Right lobe of liver (tissue), 4 donors: ENCODE data around the gene KCNC3.

ENCODE experiments used
- POLR2A ChIP-seq: fragments of 450-650 bp; IDR thresholded peaks from one replicate; pipeline ENCODE4 v1.6.1; 2017; ENCODE audit warnings: antibody characterized with exemption, mild to moderate bottlenecking
- TF ChIP-seq, protein P1 (sequence below), 4 donors: fragments of 200-600 bp in 3 of 4; fragments of 450-650 bp in 1 of 4; IDR thresholded peaks; one replicate each; pipeline versions ENCODE4 v1.5.1 to v1.8.0; 2016 to 2022; ENCODE audit warnings: antibody characterized with exemption in 4 of 4, mild to moderate bottlenecking in 2 of 4
- donor health status: DM: no; HTN: no; CAD: no.
- donor health status: DM: no; HTN: no; CAD: no.
- donor health status: DM: no; HTN: yes; CAD: no.

DNA sequence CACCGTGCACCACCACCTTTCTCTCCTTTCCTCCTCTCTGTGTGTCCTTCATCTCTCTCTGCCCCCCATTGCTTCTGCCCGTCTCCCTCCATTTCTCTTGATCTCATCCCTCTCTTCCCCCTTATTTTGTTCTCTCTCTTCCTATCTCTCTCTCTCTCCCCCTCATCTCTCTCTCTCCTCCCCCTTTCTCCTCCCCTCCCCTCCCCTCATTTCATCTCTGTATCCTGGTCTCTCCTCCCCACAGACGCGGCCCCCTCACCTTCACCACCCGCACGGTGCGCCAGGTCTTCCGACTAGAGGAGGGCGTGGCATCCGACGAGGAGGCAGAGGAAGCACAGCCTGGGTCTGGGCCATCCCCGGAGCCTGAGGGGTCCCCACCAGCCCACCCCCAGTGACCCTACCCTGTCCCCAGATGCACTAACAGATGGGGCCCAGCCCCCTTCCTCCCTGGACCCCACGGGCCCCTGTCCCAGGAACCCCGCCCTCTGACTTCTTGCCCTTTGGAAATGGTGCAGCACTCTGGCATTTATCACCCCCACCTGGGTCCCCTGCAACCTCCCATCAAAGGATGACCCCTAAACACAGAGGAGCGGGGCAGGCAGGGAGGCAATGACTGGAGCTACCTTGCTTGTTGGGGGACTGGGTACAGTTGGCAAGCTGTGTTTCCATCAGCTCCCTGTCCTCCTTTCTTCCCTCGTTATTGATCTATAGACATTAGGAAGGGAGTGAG is 19.6 kb downstream of the KCNC3 start:
- TF ChIP-seq, protein P1, sequence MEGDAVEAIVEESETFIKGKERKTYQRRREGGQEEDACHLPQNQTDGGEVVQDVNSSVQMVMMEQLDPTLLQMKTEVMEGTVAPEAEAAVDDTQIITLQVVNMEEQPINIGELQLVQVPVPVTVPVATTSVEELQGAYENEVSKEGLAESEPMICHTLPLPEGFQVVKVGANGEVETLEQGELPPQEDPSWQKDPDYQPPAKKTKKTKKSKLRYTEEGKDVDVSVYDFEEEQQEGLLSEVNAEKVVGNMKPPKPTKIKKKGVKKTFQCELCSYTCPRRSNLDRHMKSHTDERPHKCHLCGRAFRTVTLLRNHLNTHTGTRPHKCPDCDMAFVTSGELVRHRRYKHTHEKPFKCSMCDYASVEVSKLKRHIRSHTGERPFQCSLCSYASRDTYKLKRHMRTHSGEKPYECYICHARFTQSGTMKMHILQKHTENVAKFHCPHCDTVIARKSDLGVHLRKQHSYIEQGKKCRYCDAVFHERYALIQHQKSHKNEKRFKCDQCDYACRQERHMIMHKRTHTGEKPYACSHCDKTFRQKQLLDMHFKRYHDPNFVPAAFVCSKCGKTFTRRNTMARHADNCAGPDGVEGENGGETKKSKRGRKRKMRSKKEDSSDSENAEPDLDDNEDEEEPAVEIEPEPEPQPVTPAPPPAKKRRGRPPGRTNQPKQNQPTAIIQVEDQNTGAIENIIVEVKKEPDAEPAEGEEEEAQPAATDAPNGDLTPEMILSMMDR (IDR thresholded peaks at IDR 0.05), result no peak
- TF ChIP-seq POLR2A, result no peak
